DND-41 (cell line): ENCODE measurements around the gene RPL39.
"Not testable (repeated sequence)": the region's sequence is repeated elsewhere in the genome, so short reads cannot be mapped to it uniquely, and the experiment has no call there.

Source experiments
- EZH2 ChIP-seq: IDR thresholded peaks from 3 replicates; pipeline ENCODE4 v1.6.1; 2012; ENCODE audit warnings: borderline replicate concordance, low read depth, mild to moderate bottlenecking, moderate library complexity, low read length, inconsistent platforms; ENCODE audit not compliant: severe bottlenecking
- TF ChIP-seq, protein P1 (sequence below): IDR thresholded peaks from 2 replicates; pipeline ENCODE4 v1.5.1; 2012; ENCODE audit warnings: borderline replicate concordance, low read length, moderate library complexity, mild to moderate bottlenecking; ENCODE audit not compliant: poor library complexity, severe bottlenecking; ENCODE audit errors: extremely low read depth

- TF ChIP-seq, protein P1, sequence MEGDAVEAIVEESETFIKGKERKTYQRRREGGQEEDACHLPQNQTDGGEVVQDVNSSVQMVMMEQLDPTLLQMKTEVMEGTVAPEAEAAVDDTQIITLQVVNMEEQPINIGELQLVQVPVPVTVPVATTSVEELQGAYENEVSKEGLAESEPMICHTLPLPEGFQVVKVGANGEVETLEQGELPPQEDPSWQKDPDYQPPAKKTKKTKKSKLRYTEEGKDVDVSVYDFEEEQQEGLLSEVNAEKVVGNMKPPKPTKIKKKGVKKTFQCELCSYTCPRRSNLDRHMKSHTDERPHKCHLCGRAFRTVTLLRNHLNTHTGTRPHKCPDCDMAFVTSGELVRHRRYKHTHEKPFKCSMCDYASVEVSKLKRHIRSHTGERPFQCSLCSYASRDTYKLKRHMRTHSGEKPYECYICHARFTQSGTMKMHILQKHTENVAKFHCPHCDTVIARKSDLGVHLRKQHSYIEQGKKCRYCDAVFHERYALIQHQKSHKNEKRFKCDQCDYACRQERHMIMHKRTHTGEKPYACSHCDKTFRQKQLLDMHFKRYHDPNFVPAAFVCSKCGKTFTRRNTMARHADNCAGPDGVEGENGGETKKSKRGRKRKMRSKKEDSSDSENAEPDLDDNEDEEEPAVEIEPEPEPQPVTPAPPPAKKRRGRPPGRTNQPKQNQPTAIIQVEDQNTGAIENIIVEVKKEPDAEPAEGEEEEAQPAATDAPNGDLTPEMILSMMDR, result not testable (repeated sequence)
- not testable (repeated sequence) for TF ChIP-seq EZH2
These were observed 41.3 kb downstream of the RPL39 start for GRCh38 chrX:119750131-119750530.
